SK-N-MC (cell line): ENCODE data around the gene TACR2.

ENCODE experiments used
- EZH2 ChIP-seq: fragments of 200-600 bp; sonication (generic); IDR thresholded peaks from one replicate; pipeline ENCODE4 v1.6.1; 2017; ENCODE audit warnings: antibody characterized with exemption
- POLR2AphosphoS5 ChIP-seq: IDR thresholded peaks from 2 replicates; pipeline ENCODE4 v1.6.1; 2012; ENCODE audit warnings: mild to moderate bottlenecking, low read depth, low read length, borderline replicate concordance

GRCh38 chr10:69402386-69402785 is 14.3 kb downstream of the TACR2 start:
- TF ChIP-seq EZH2 (no peak), POLR2AphosphoS5 (no peak)
